Fibroblast of pulmonary artery (primary cell): ENCODE measurements around the gene BMPR2.

Experiments
- DNase-seq: peaks from one replicate; pipeline ENCODE4 v3.0.0-alpha.2; 2010; ENCODE audit warnings: low read depth
- H3K4me3 ChIP-seq: replicated peaks from 2 replicates; pipeline ENCODE4 v1.5.1; 2011; ENCODE audit warnings: low read depth, mild to moderate bottlenecking, control low read depth, low read length, moderate library complexity
- TF ChIP-seq, protein P1 (sequence below): IDR thresholded peaks from 2 replicates; pipeline ENCODE4 v1.5.1; 2011; ENCODE audit warnings: mild to moderate bottlenecking, control low read depth, low read length, inconsistent platforms; ENCODE audit errors: missing control alignments

The BMPR2 gene

DNA sequence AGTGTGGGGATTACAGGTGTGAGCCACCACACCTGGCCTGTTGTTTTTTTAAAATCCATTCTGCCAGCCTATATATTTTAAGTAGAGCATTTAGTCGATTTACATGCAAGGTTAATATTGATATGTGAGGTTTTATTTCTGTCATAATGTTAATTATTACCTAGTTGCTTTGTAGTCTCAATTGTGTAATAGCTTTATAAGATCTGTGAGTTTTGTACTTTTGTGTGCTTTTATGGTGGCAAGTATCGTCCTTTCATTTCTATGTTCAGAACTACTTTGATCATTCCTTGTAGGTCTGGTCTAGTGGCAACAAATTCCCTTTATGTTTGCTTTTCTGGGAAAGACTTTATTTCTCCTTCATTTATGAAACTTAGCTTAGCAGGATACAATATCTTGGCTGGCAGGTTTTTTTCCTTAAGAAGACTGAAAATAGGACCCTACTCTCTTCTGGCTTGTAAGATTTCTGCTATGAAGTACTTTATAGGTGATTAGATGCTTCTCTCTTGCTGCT lies 207.6 kb downstream of the BMPR2 start:
- DNase-seq = no peak
- H3K4me3 ChIP-seq = no peak overlapping the region
- TF ChIP-seq, protein P1, sequence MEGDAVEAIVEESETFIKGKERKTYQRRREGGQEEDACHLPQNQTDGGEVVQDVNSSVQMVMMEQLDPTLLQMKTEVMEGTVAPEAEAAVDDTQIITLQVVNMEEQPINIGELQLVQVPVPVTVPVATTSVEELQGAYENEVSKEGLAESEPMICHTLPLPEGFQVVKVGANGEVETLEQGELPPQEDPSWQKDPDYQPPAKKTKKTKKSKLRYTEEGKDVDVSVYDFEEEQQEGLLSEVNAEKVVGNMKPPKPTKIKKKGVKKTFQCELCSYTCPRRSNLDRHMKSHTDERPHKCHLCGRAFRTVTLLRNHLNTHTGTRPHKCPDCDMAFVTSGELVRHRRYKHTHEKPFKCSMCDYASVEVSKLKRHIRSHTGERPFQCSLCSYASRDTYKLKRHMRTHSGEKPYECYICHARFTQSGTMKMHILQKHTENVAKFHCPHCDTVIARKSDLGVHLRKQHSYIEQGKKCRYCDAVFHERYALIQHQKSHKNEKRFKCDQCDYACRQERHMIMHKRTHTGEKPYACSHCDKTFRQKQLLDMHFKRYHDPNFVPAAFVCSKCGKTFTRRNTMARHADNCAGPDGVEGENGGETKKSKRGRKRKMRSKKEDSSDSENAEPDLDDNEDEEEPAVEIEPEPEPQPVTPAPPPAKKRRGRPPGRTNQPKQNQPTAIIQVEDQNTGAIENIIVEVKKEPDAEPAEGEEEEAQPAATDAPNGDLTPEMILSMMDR = no peak

DNA sequence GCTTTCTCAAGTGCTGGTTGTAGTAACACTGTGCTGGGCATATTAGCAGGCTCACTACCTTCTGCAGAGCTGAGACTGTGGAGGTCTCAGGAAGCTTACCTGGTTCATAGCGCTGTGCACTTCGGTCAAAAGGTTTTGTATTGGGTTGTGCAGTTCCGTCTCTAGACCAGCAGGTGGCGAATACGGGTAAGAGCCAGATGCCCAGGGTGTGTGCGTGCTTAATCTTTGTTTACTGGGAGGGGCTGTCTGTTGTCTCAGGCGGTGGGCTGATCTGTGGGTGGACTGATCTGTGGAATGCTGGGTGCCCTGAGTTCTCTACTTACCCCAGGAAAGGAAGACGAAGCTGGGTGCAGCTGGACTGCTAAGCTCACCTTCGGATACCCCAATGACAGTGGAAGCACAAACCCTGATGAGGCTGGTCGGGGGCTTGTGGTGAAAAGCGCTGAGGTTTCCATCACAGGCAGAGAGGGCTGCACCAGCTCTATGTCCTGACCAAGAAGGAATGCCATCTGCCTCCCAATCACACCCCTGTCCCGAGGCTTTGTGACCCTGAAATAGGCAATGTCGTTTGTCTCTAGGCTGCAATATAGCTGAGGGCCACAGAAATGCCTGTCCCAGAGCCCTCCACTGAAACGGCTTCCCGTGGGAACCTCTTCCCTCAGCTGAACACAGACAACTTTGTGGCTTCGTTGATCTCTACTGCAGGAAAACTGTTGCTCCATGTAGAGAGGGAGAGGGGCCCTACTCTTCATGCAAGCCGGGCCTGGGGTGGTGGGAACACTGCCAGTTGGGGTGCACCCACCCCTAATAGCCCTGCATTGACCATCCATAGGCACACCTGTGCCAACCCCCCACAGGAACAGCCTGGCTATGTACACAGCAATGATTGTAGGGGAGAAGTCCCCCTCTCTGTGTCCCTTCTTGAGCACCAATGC lies 212.8 kb downstream of the BMPR2 start:
- TF ChIP-seq, protein P1 = peak; percentile 96
- no peak overlapping the region for H3K4me3 ChIP-seq
- DNase-seq = peak; percentile 76

DNA sequence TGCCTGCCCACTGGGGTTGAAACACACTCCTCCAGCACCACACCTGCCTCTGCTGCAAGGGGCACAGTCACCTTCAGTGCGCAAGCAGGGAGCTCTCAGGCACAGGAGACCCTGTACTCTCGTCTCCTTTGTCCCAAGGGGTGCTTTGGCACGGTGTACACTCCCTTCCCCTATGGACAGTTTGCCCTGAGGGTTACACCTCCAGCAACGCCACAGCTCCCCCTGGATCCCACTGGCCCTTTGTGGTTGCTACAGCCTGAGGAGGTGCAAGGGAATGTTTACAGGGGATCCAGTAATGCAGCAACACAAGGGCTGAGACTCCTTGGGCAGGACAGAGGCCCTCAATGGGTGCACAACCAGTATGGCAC lies 213.4 kb downstream of the BMPR2 start:
- no peak overlapping the region for H3K4me3 ChIP-seq
- DNase-seq = no peak
- TF ChIP-seq, protein P1 = no peak

DNA sequence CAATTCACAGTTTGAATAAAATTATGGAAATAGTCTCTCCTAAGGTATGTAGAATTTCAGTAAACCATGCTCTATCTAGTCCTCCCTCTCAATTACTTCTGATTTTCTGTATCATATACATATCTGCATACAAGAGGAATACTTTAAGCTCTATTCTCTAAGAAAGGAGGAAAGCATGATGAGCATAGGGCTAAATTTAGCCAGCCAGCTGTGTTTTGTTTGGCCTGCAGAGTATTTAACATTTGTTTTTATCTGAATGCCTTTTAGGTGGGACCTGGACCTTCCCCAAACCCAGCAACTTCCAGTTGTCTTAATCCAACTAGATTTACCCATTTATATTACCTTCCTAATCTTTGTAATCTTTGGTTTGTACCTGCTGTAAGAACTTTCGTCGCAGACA lies 216.4 kb downstream of the BMPR2 start:
- no peak for DNase-seq
- TF ChIP-seq, protein P1 = no peak
- H3K4me3 ChIP-seq = no peak overlapping the region

DNA sequence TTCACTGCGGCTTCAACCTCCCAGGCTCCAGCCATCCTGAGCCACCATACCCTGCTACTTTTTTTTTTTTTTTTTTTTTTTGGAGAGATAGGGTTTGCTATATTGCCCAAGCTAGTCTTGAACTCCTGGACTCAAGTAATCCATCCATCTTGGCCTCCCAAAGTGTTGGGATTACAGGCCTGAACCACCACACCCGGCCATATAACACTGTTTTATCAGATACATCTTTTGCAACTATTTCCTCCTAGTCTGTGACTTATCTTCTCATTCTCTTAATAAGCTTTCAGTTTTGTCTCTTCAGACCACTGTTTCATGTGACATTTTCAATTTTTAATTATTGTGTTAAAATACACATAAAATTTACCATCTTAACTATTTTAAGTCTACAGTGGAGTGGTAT lies 223.0 kb downstream of the BMPR2 start:
- TF ChIP-seq, protein P1 = no peak
- DNase-seq = no peak

DNA sequence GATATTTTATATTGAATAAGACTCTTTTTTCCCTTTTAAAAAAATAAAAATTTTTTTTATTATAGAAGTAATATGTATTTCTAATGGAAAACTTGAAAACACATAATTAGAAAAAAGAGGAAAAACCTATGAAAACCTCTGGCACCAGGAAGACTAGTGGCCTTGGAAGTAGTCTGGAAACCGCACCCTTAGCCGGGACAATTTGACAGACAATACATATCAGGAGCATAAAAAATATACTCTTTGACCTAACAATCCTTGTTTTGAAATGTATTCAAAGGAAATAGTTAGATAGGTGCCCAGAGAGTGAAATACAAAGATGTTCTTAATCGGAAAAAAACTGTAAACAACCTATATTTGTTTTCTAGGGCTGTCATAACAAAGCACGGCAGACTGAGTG lies 223.8 kb downstream of the BMPR2 start:
- no peak for DNase-seq
- TF ChIP-seq, protein P1 = no peak
- no peak overlapping the region for H3K4me3 ChIP-seq

More for the DNA sequence above, 223.0 kb downstream of the BMPR2 start:
- no peak overlapping the region for H3K4me3 ChIP-seq
